HEK293 (cell line): Measurements from ENCODE around the gene LEPR.

Experiments used
- CTCF ChIA-PET: fragments of 350-600 bp; formaldehyde crosslinking; extraction: SDS; loops from one replicate; lab custom pipeline; 2021; ENCODE audit warnings: antibody characterized with exemption; lab: Yijun Ruan, JAX
- POLR2A ChIA-PET: fragments of 300-600 bp; formaldehyde crosslinking; extraction: SDS; loops from one replicate; lab custom pipeline; 2020; ENCODE audit warnings: antibody characterized with exemption, inconsistent platforms; lab: Yijun Ruan, JAX
- H3K27ac ChIP-seq: fragments of 200-500 bp; sonication (Bioruptor generic); 2 replicates; pipeline ENCODE4 v1.5.1; 2014; ENCODE audit warnings: low read depth, low read length, control low read depth, inconsistent platforms; ENCODE audit errors: extremely low read depth
- H3K36me3 ChIP-seq, 2 experiments: fragments of 200-500 bp in 1 of 2; sonication (Bioruptor generic) in 1 of 2; 1 replicate in 1 of 2; 2 replicates in 1 of 2; pipeline ENCODE4 v1.5.1; 2014 to 2017; ENCODE audit warnings: inconsistent platforms in 2 of 2, low read length in 2 of 2; ENCODE audit not compliant: control insufficient read depth in 2 of 2, insufficient read depth in 1 of 2
- H3K4me1 ChIP-seq: fragments of 200-500 bp; sonication (Bioruptor generic); 2 replicates; pipeline ENCODE4 v1.5.1; 2014; ENCODE audit warnings: mild to moderate bottlenecking, low read length, inconsistent platforms; ENCODE audit not compliant: control insufficient read depth, insufficient read depth
- H3K4me3 ChIP-seq: 2 replicates; pipeline ENCODE4 v1.5.1; 2011; ENCODE audit warnings: low read depth, mild to moderate bottlenecking, control low read depth, low read length, moderate library complexity
- H3K9me3 ChIP-seq: fragments of 200-500 bp; sonication (Bioruptor generic); 2 replicates; pipeline ENCODE4 v1.5.1; 2014; ENCODE audit warnings: low read depth, low read length, inconsistent platforms; ENCODE audit not compliant: control insufficient read depth, insufficient read depth
- HOXC10 ChIP-seq: sonication (generic); formaldehyde crosslinking; IDR thresholded peaks from 2 replicates; pipeline ENCODE4 v1.8.1; 2023; ENCODE audit warnings: mild to moderate bottlenecking, missing genetic modification reagents
- INSM2 ChIP-seq: fragments of 450-650 bp; formaldehyde crosslinking; IDR thresholded peaks from 2 replicates; pipeline ENCODE4 v1.5.1; 2016; ENCODE audit warnings: missing biosample characterization, missing genetic modification characterization
- PRDM10 ChIP-seq: fragments of 450-650 bp; formaldehyde crosslinking; IDR thresholded peaks from 2 replicates; pipeline ENCODE4 v1.5.1; 2016; ENCODE audit warnings: missing biosample characterization, missing genetic modification characterization
- PRDM2 ChIP-seq: fragments of 450-650 bp; formaldehyde crosslinking; IDR thresholded peaks from 2 replicates; pipeline ENCODE4 v1.5.1; 2016; ENCODE audit warnings: missing biosample characterization, missing genetic modification characterization, borderline replicate concordance
- ZNF184 ChIP-seq: fragments of 450-650 bp; IDR thresholded peaks from 2 replicates; pipeline ENCODE4 v1.5.1; 2018; ENCODE audit warnings: missing biosample characterization, mild to moderate bottlenecking, missing genetic modification characterization
- ZNF214 ChIP-seq: fragments of 450-650 bp; formaldehyde crosslinking; IDR thresholded peaks from 2 replicates; pipeline ENCODE4 v1.5.1; 2017; ENCODE audit warnings: missing biosample characterization, mild to moderate bottlenecking, missing genetic modification characterization, borderline replicate concordance
- ZNF26 ChIP-seq: fragments of 450-650 bp; formaldehyde crosslinking; IDR thresholded peaks from 2 replicates; pipeline ENCODE4 v1.5.1; 2016; ENCODE audit warnings: missing biosample characterization, missing genetic modification characterization
- ZNF280C ChIP-seq: fragments of 450-650 bp; formaldehyde crosslinking; IDR thresholded peaks from 2 replicates; pipeline ENCODE4 v1.5.1; 2016; ENCODE audit warnings: missing biosample characterization, missing genetic modification characterization
- ZNF521 ChIP-seq: fragments of 450-650 bp; formaldehyde crosslinking; IDR thresholded peaks from 2 replicates; pipeline ENCODE4 v1.5.1; 2017; ENCODE audit warnings: missing biosample characterization, mild to moderate bottlenecking, missing genetic modification characterization
- ZNF529 ChIP-seq: fragments of 450-650 bp; formaldehyde crosslinking; IDR thresholded peaks from 2 replicates; pipeline ENCODE4 v1.5.1; 2017; ENCODE audit warnings: missing genetic modification characterization, missing biosample characterization; ENCODE audit not compliant: insufficient replicate concordance
- ZNF555 ChIP-seq: fragments of 450-650 bp; formaldehyde crosslinking; conservative IDR thresholded peaks from 2 replicates; pipeline ENCODE4 v1.5.1; 2017; ENCODE audit warnings: missing biosample characterization, mild to moderate bottlenecking, missing genetic modification characterization, inconsistent platforms
- ZNF580 ChIP-seq: fragments of 450-650 bp; formaldehyde crosslinking; IDR thresholded peaks from 2 replicates; pipeline ENCODE4 v1.5.1; 2016; ENCODE audit warnings: missing biosample characterization, missing genetic modification characterization
- ZNF704 ChIP-seq: fragments of 450-650 bp; formaldehyde crosslinking; IDR thresholded peaks from 2 replicates; pipeline ENCODE4 v1.5.1; 2016; ENCODE audit warnings: missing biosample characterization, missing genetic modification characterization

The LEPR gene

GRCh38 chr1:65407877-65408276 is 12.6 kb upstream of the LEPR start:
- peaks cover 0 to 58% of the 10 kb centered on the region in 2 experiments; a peak in 1 of 3 replicates for H3K36me3 ChIP-seq
- CTCF ChIA-PET = interaction anchor here (1.6 kb wide), 1 partner anchor 10 kb away, joined by 3 read pairs; no protein-coding TSS in a partner anchor
- POLR2A ChIA-PET = no interaction called here
- no peak for TF ChIP-seq PRDM2 (tag by site-specific recombination)
- TF ChIP-seq ZNF521 (tag by site-specific recombination) = no peak
- no peak for TF ChIP-seq ZNF280C (tag by site-specific recombination)
- no peak for TF ChIP-seq ZNF704
- TF ChIP-seq ZNF26 (tag by site-specific recombination) = no peak
- no peak for TF ChIP-seq ZNF580 (tag by site-specific recombination)
- no peak for TF ChIP-seq PRDM10 (tag by site-specific recombination)
- no peak for TF ChIP-seq HOXC10
- no peak for TF ChIP-seq ZNF555 (tag by site-specific recombination)
- TF ChIP-seq ZNF529 (tag by site-specific recombination) = no peak
- no peak for TF ChIP-seq ZNF184
- TF ChIP-seq ZNF214 (tag by site-specific recombination) = no peak
- TF ChIP-seq INSM2 = no peak
- no peaks in the 10 kb centered on the region for H3K4me1 ChIP-seq
- H3K27ac ChIP-seq = no peak overlapping the region
- no peak overlapping the region for H3K4me3 ChIP-seq
- H3K9me3 ChIP-seq = no peaks in the 10 kb centered on the region
